ENCODE measurements around the gene KCNC4.

KCNC4 gene

GRCh38 chr1:110176299-110176956 lies 33.7 kb upstream of the KCNC4 start:
- TF ChIP-seq POLR2A (IDR thresholded peaks at IDR 0.05; ENCODE audit: low read depth, low read length): no peak
- FAIRE-seq (no peak), DNase-seq (ENCODE audit: insufficient read length, low spot score) (no peak)

GRCh38 chr1:110177775-110178174 lies 32.3 kb upstream of the KCNC4 start:
- TF ChIP-seq POLR2A (IDR thresholded peaks at IDR 0.05; ENCODE audit: low read depth, low read length): no peak
- DNase-seq (ENCODE audit: insufficient read length, low spot score) (no peak), FAIRE-seq (no peak)

GRCh38 chr1:110183642-110184167 lies 26.4 kb upstream of the KCNC4 start:
- no peak for FAIRE-seq
- TF ChIP-seq POLR2A (IDR thresholded peaks at IDR 0.05; ENCODE audit: low read depth, low read length): no peak
- no peak for DNase-seq (ENCODE audit: insufficient read length, low spot score)

GRCh38 chr1:110184446-110184845 lies 25.7 kb upstream of the KCNC4 start:
- FAIRE-seq (no peak), DNase-seq (ENCODE audit: insufficient read length, low spot score) (no peak)
- TF ChIP-seq POLR2A (IDR thresholded peaks at IDR 0.05; ENCODE audit: low read depth, low read length): no peak

GRCh38 chr1:110185181-110185580 lies 24.9 kb upstream of the KCNC4 start:
- FAIRE-seq: no peak
- TF ChIP-seq POLR2A (IDR thresholded peaks at IDR 0.05; ENCODE audit: low read depth, low read length): no peak
- no peak for DNase-seq (ENCODE audit: insufficient read length, low spot score)

GRCh38 chr1:110186558-110186957 lies 23.6 kb upstream of the KCNC4 start:
- FAIRE-seq (no peak), DNase-seq (ENCODE audit: insufficient read length, low spot score) (no peak)
- TF ChIP-seq POLR2A (IDR thresholded peaks at IDR 0.05; ENCODE audit: low read depth, low read length): no peak

GRCh38 chr1:110187139-110187890 lies 22.8 kb upstream of the KCNC4 start:
- FAIRE-seq: no peak
- TF ChIP-seq POLR2A (IDR thresholded peaks at IDR 0.05; ENCODE audit: low read depth, low read length): no peak
- no peak for DNase-seq (ENCODE audit: insufficient read length, low spot score)

DNA sequence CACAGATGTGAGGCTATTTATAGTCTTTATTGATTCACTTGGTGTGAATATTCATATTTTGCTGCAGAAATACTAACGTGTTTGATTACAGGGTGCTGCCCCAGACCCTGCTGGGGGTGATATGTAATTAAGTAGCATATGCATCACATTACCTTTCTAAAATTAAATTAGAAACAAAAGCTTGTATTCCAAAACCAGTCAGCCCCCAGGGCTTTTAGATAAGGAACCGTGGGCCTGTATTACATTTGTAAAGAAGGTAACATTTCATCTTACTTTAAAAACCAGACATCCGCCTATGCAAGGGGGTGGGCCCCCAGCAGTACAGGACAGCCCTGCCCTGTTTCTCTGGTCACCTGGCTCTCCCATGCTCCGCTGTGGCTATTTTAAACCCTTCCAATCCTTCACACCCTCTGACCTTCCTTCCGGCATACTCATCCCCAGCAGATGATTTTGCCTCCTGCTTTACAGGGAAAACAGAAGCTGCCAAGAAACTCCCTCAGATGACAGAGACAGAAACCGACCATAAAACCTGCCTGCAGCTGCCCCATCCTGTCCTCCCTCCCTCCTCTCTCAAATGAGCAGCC lies 22.0 kb upstream of the KCNC4 start:
- no peak for FAIRE-seq
- TF ChIP-seq POLR2A (IDR thresholded peaks at IDR 0.05; ENCODE audit: low read depth, low read length): no peak
- DNase-seq (ENCODE audit: insufficient read length, low spot score): peak; percentile 61

DNA sequence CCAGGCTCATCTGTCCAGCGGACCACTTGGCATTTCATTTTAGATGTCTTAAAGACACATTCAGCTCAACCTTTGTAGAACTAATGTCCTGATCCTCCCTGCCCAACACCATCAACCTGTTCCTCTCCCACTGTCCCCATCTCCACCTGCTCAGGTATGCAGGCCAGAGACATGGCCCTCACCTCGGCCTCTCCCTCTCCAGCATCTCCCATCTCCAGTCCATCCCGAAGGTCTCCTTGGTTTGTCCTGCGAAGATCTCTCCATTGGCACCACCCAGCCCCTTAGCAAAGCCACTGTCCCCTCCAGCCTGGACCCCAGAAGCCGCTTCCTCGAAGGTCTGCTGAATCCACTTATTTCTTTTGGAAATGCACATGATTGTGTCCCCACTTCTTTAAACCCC lies 20.9 kb upstream of the KCNC4 start:
- no peak for FAIRE-seq
- DNase-seq (ENCODE audit: insufficient read length, low spot score): no peak
- TF ChIP-seq POLR2A (IDR thresholded peaks at IDR 0.05; ENCODE audit: low read depth, low read length): no peak

GRCh38 chr1:110190282-110190929 lies 19.7 kb upstream of the KCNC4 start:
- FAIRE-seq (no peak), DNase-seq (ENCODE audit: insufficient read length, low spot score) (no peak)
- TF ChIP-seq POLR2A (IDR thresholded peaks at IDR 0.05; ENCODE audit: low read depth, low read length): no peak

DNA sequence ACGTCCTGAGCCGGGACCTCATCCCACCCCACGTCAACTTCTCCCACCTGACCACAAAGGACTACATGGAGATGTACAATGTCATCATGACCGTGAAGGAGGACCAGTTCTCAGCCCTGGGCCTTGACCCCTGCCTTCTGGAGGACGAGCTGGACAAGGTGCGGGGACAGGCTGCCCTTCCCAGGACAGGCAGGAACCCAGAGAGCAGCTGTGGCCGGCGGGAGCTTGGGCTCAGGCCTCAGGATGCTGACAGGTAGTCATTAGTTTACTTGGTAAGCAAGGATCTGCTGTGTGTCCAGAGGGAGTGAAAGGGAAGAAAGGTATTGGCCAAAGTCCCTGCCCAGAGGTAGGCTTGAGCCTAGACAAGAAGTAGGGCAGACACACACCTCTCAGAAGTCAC lies 17.6 kb upstream of the KCNC4 start:
- no peak for DNase-seq (ENCODE audit: insufficient read length, low spot score)
- no peak for FAIRE-seq
- no peak for TF ChIP-seq POLR2A (IDR thresholded peaks at IDR 0.05; ENCODE audit: low read depth, low read length)

DNA sequence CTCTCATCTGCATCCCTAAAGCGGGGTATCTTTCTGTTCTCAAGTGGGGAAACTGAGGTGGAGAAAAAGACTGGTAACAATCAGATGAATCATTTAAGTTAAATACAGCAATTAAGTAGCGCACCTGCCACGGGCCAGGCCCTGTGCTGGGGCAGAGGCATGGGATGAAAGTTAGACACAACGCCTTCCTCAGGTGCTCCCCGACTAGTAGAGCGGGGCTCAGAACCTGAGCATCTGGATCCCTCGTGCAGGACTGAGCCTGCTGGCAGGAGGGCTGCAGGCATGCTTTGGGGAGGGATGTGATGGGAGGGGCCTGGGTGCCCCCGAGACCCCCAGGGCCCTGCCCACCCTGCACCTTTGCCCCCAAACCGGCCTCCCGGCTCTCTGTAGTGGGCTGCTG lies 14.9 kb upstream of the KCNC4 start:
- no peak for DNase-seq (ENCODE audit: insufficient read length, low spot score)
- FAIRE-seq: no peak
- no peak for TF ChIP-seq POLR2A (IDR thresholded peaks at IDR 0.05; ENCODE audit: low read depth, low read length)

GRCh38 chr1:110196917-110197765 lies 13.0 kb upstream of the KCNC4 start:
- no peak for TF ChIP-seq POLR2A (IDR thresholded peaks at IDR 0.05; ENCODE audit: low read depth, low read length)
- DNase-seq (ENCODE audit: insufficient read length, low spot score) (peak; percentile 88), FAIRE-seq (peak; percentile 53)
